ENCODE results near the gene AHNAK.
"Not testable (repeated sequence)": the region's sequence is repeated elsewhere in the genome, so short reads cannot be mapped to it uniquely, and the experiment has no call there.

Gene AHNAK

GRCh38 chr11:62388999-62389398 lies 157.6 kb downstream of the AHNAK start:
- no peak overlapping the region for H3K27ac ChIP-seq (replicated peaks)
- no peak for DNase-seq (ENCODE audit: low read depth in 1 of 2, low spot score in 1 of 2)
- H3K27me3 ChIP-seq (ENCODE audit: insufficient read depth, poor library complexity, severe bottlenecking): no peaks in the 10 kb centered on the region
- H3K4me3 ChIP-seq (replicated peaks; ENCODE audit: insufficient read depth, low read length): no peak overlapping the region
- TF ChIP-seq REST (IDR thresholded peaks at IDR 0.05; ENCODE audit: insufficient replicate concordance, low read depth) (no peak), CTCF (IDR thresholded peaks at IDR 0.05; ENCODE audit: insufficient read depth, low read length) (no peak), SPI1 (IDR thresholded peaks at IDR 0.05; ENCODE audit: borderline replicate concordance, low read depth) (no peak), GABPA (IDR thresholded peaks at IDR 0.05; ENCODE audit: low read depth) (no peak), POLR2AphosphoS5 (IDR thresholded peaks at IDR 0.05; ENCODE audit: low read depth) (no peak)

- DNase-seq (ENCODE audit: low read depth in 1 of 2, low spot score in 1 of 2): no peak
- H3K4me3 ChIP-seq (replicated peaks; ENCODE audit: insufficient read depth, low read length): no peak overlapping the region
- no peaks in the 10 kb centered on the region for H3K27me3 ChIP-seq (ENCODE audit: insufficient read depth, poor library complexity, severe bottlenecking)
- no peak overlapping the region for H3K27ac ChIP-seq (replicated peaks)
- TF ChIP-seq GABPA (IDR thresholded peaks at IDR 0.05; ENCODE audit: low read depth) (no peak), REST (IDR thresholded peaks at IDR 0.05; ENCODE audit: insufficient replicate concordance, low read depth) (no peak), CTCF (IDR thresholded peaks at IDR 0.05; ENCODE audit: insufficient read depth, low read length) (no peak), SPI1 (IDR thresholded peaks at IDR 0.05; ENCODE audit: borderline replicate concordance, low read depth) (no peak), POLR2AphosphoS5 (IDR thresholded peaks at IDR 0.05; ENCODE audit: low read depth) (no peak)
These were observed 159.2 kb downstream of the AHNAK start for GRCh38 chr11:62387381-62387780.

DNA sequence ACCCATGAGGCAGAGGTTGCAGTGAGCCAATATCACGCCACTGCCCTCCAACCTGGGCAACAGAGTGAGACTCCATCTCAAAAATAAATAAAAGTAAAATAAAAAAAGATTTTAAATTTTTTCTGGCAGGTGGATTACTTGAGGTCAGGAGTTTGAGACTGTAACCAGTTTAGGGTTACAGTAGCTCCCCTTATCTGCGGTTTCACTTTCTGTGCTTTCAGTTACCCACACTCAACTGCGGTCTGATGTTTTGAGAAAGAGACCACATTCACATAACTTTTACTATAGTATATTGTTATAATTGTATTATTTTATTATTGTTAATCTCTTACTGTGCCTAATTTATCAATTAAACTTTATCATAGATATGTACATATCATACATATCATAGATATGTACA lies 160.5 kb downstream of the AHNAK start:
- not testable (repeated sequence) for DNase-seq (ENCODE audit: low read depth in 1 of 2, low spot score in 1 of 2); H3K4me3 ChIP-seq (replicated peaks; ENCODE audit: insufficient read depth, low read length); H3K27me3 ChIP-seq (ENCODE audit: insufficient read depth, poor library complexity, severe bottlenecking); H3K27ac ChIP-seq (replicated peaks)

DNA sequence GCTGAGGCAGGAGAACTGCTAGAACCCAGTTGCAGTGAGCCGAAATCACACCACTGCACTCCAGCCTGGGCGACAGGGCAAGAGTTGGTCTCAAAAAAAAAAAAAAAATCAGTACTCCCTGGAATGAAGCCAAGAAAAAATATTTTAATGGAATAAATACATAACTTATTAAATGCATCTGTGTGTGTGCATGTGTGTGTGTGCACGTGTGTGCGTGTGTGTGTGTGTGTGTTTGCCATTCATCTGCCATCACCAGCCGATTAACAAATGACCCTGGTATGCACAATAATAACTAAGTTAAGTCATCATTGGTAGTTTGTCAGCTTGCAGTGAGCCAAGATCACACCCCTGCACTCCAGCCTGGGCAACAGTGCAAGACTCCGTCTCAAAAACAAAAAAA lies 162.8 kb downstream of the AHNAK start:
- no peak for DNase-seq (ENCODE audit: low read depth in 1 of 2, low spot score in 1 of 2)
- Histone ChIP-seq H3K27ac (replicated peaks) (no peak overlapping the region), H3K4me3 (replicated peaks; ENCODE audit: insufficient read depth, low read length) (no peak overlapping the region), H3K27me3 (ENCODE audit: insufficient read depth, poor library complexity, severe bottlenecking) (no peaks in the 10 kb centered on the region)
- TF ChIP-seq REST (IDR thresholded peaks at IDR 0.05; ENCODE audit: insufficient replicate concordance, low read depth): no peak
- TF ChIP-seq GABPA (IDR thresholded peaks at IDR 0.05; ENCODE audit: low read depth): no peak
- TF ChIP-seq SPI1 (IDR thresholded peaks at IDR 0.05; ENCODE audit: borderline replicate concordance, low read depth): no peak
- TF ChIP-seq CTCF (IDR thresholded peaks at IDR 0.05; ENCODE audit: insufficient read depth, low read length): no peak
- TF ChIP-seq POLR2AphosphoS5 (IDR thresholded peaks at IDR 0.05; ENCODE audit: low read depth): no peak
